ENCODE measurements around the gene LAPTM4A.
"Not testable (repeated sequence)": the region's sequence is repeated elsewhere in the genome, so short reads cannot be mapped to it uniquely, and the experiment has no call there.

LAPTM4A gene

GRCh38 chr2:20051532-20052228 lies at the start of gene LAPTM4A:
Gene LAPTM4A, minus strand, starts transcription at chr2:20051628. Its CDS starts 108 bp downstream, at chr2:20051520.
- DNase-seq (ENCODE audit: low read depth in 2 of 2): peak; percentile 91 to 95

- DNase-seq (ENCODE audit: low read depth in 2 of 2): no peak
Measured at GRCh38 chr2:20100711-20101110, 49.3 kb upstream of the LAPTM4A start.

GRCh38 chr2:20099780-20100179 lies 48.4 kb upstream of the LAPTM4A start:
- no peak for DNase-seq (ENCODE audit: low read depth in 2 of 2)

DNA sequence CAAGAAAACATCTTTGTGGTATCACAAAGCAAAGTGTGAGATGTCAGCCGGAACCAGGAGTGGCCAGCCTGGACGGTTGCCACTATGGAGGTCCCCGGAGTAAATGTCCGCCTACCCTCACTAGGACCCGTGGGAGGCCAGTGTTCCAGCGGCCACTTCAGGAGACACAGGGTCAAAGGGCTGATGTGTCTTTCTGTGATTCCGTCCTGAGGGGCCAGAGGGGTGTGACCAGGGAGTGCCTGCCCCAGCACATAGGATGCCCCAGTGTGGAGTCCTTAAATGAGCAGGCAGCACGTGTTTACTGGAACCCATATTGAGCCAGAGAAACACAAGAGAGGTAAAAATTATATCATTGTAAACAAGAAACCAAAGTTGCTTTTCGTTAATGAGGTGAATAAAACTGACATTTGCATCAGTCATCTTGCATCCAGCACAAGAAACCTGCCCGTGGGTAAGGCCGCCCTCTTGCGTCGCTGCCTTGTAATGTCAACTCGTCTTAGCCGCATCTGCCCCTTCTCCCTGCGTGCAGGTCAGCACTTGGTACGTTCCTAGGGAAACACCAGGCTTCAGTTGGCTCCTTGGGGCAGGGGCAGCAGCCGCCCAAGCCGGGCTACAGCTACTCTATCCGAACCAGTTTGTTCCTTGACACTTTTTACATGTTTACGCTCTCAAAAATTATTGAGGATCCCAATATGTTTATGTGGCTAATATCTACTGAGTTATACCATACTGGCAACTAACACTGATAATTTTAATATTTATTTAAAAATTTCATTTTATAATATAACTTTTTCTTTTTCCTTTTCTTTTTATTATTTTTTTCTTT lies 46.7 kb upstream of the LAPTM4A start:
- DNase-seq (ENCODE audit: low read depth in 2 of 2): peak; percentile 68 to 71

GRCh38 chr2:20095469-20095868 lies 44.0 kb upstream of the LAPTM4A start:
- DNase-seq (ENCODE audit: low read depth in 2 of 2): no peak

DNA sequence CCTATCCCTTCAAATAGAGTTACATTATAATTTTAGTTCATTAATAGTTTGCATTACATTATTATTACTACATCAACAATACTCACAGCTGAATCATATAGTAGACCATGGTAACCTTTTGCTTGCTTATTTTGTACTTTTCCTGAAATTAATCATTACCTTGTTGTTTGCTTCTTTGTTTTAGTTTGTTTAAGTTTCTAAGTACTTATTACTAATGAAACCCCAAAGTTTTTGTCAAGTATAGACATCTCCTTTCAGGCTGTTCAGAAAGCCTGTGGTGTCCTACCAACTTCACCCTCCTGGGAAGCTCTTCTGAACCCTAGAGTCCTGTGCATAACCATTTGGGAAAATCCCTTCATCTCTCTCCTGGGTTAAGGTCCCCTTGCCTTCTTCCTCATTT lies 43.5 kb upstream of the LAPTM4A start:
- no peak for DNase-seq (ENCODE audit: low read depth in 2 of 2)

DNA sequence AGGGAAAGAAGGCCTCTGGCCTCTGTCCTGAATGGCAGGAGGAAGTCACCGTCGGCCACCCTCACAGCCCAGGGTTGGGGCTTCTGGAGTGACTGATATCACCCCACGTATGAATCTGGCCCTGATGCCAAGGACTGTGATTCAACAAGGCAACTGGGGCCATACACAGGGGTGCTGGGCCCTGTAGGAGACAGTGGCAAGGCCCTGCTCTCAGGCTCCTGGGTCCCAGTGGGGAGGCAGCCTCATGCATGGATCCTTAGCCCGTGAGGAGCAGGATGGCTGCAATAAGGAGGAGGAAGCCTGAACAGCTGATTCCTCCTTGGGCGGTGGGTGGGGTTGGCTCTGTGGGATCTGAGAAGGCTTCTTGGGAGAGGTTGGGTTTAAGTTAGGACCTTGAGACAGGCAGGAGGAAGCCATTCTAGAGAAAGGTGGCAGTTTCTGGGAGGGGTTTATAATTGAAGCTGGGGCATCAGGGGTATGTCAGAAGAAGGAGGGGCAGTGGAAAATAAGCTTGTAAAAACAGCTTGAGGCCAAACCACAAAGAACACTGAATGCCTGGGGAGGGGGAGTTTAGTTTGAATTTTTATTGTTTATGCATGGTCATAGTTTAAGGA lies 42.8 kb upstream of the LAPTM4A start:
- no peak for DNase-seq (ENCODE audit: low read depth in 2 of 2)

DNA sequence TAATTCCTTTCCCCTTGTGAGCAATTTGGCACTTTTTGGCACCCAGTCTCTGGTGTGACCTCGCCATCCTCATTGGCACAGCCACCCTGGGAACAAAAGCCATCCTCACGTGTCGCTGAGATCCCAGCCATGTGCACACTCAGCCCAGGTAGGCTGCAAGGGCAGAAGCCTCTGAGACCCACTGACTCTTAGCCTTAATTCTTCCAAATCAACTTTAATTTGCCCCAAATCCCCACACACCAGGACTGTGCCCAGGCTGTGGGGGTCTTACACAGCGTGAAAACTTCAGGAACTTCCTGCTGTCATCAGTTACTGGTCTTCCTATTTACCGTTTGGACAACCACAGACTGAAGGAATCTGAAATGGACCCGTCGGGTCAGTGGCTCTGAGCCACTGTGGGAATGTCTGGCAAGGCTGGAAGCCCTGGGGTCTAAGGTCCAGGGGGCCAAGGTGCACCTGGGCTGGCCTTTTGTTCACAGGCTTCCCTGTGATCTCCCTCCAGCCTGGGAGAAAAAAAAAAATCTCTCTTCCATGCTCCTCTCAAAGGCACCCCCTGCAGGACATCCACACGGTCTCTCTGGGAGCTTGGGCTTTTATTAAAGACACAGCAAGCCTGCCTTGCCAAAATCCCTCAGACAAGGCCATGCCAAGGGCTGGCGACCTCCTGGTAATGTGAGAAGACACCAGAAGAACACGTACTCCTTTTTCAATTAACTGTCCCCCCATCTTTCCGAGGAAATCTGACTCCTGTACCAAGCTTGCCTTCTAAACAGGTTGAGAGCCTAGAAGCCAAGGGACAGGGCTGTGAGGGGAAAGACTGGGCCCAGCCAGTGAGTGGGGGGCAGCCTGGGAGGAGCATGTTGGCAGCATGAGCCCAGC lies 42.1 kb upstream of the LAPTM4A start:
- no peak for DNase-seq (ENCODE audit: low read depth in 2 of 2)

- no peak for DNase-seq (ENCODE audit: low read depth in 2 of 2)
Measured at GRCh38 chr2:20092901-20093235, 41.4 kb upstream of the LAPTM4A start.

DNA sequence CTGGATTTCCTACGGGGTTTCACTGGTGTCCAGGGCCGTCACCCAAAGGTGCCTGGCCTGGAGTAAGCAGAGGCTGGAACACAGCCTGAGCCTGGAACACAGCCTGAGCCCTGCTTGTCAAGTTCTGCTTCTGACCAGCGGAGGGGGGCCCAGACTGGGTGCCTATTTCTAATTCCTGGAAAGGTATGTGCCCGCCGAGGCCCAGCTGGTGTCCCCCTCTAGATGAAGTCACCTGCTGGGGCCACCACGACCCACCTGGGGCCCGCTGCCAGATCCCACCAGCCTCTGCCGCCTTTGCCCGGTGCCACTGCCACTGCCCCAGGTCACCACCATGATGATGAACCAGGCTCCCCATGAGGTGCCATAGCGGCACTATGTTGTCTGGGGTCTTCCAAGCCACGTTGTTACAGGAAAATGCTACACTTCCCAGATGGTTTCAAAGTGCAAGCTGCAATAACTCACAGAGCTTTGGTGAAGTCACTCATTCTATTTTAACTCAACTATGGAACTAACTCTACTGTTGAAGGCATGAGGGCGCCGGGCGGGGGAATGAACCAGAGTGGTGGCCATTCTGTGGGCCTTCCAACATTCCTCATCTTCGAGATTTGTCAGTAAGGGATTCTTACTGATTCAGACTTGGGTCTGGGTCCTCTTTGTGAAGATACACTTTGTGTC lies 40.9 kb upstream of the LAPTM4A start:
- no peak for DNase-seq (ENCODE audit: low read depth in 2 of 2)

DNA sequence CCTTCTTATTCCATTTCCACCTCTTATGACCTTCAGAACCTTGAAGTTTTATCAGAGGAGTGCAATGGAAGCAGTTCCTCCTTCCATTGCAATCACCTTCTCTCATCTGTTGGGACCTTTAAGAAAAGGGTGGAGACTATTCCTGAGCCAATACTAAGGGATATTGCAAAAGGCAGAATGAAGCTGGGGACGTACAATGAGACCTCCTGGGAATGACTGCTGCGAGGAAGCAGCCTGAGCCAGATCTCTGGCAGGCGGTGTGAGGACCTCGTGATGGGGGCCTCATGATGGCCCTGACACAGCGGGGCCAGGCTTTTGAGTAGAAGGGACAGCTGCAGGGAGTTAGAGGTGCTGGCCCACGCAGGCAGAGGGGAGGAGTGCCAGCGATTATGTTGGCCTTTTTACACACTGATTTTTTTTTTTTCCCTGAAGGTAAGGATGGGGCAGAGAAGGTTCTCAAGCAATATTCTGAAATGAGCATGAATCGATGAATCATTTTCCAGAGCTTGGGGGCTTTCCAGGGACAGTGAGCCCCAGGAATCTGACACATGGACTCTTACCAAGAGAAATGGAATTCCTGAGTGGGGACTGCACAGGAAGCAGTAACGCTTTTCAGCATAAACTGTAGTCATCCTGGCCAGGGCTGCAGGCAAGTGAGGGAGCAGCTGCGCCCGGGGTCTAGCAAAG lies 40.0 kb upstream of the LAPTM4A start:
- no peak for DNase-seq (ENCODE audit: low read depth in 2 of 2)

GRCh38 chr2:20089715-20090464 lies 38.5 kb upstream of the LAPTM4A start:
- no peak for DNase-seq (ENCODE audit: low read depth in 2 of 2)

DNA sequence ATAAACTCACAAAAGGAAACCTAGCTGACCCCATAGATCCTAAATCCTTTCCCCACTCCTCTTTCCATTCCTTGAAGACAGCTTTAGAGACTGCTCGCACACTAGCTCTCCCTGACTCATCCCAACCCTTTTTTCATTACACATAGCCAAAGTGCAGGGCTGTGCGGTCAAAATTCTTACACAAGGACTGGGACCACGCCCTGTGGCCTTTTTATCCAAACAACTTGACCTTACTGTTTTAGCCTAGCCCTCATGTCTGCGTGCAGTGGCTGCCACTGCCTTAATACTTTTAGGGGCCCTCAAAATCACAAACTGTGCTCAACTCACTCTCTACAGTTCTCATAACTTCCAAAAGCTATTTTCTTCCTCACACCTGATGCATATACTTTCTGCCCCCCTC lies 34.5 kb upstream of the LAPTM4A start:
- not testable (repeated sequence) for DNase-seq (ENCODE audit: low read depth in 2 of 2)

GRCh38 chr2:20082812-20083211 lies 31.4 kb upstream of the LAPTM4A start:
- DNase-seq (ENCODE audit: low read depth in 2 of 2): not testable (repeated sequence)

- DNase-seq (ENCODE audit: low read depth in 2 of 2): no peak
Measured at GRCh38 chr2:20081841-20082240, 30.4 kb upstream of the LAPTM4A start.

GRCh38 chr2:20080839-20081415 lies 29.5 kb upstream of the LAPTM4A start:
- DNase-seq (ENCODE audit: low read depth in 2 of 2): no peak

GRCh38 chr2:20080428-20080827 lies 29.0 kb upstream of the LAPTM4A start:
- no peak for DNase-seq (ENCODE audit: low read depth in 2 of 2)

DNA sequence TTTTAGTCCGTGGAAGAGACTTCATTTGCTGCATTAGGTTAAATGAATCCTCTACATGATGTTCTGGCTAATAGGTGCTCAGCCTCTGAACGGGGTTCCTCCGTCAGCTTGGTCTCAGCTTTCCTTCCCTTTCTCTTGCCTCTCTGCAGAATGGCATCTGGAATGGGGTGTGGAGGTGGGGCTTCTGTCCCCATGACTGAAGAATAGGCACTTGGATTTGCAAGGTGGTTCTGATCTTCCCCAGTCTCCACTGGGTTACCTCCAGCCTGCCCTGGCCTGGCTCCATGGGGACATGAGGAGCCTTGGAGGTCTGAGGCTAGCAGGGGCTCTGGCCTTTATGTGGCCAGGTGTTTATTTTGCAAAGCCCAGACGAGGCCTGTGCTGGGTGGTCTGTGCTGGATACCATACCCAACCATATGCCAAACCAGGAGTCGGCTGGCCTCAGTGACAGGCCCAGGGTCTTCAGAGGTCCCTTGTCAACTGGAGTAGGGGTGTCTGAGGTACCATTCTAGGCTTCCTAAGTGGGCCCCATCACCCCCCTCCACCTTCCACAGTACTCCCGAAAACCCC lies 28.2 kb upstream of the LAPTM4A start:
- no peak for DNase-seq (ENCODE audit: low read depth in 2 of 2)

DNA sequence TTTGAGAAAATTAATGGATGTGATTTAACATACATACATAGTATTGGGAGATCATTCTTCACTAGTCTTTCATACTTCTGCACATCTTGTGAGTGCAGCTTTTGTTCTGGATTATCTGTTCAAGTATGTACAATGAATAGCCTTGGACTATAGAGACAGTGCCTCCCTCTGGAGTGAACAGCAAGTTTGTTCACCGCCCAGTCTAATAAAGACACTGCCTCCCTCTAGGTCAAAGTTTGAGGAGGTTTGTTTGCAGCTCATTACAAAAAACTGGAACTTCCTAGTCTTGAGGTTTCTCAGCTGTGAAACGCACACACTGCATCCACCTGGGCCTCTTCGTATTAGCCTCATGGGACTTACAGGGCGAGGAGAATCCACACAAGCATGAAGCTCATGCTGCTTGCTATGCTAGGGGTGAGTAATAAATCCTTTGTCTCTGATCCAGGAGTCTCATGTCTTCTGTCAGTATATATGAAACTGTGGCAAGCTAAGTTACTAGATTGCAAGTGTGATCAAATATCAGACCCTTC lies 26.0 kb upstream of the LAPTM4A start:
- no peak for DNase-seq (ENCODE audit: low read depth in 2 of 2)

Measured in stimulated activated CD4-positive, alpha-beta T cell treated with anti-CD3 and anti-CD28 coated beads, Interleukin-4, amount 100 ng/mL, for 48 hours (primary cell).